Neural progenitor cell (in vitro differentiated cells): ENCODE measurements around the gene ZNF469.

Experiments
- CTCF ChIP-seq: fragments of 200-600 bp; sonication (generic); IDR thresholded peaks from 2 replicates; pipeline ENCODE4 v1.5.1; 2017; ENCODE audit warnings: antibody characterized with exemption, mild to moderate bottlenecking
- EZH2 ChIP-seq: fragments of 200-600 bp; sonication (generic); IDR thresholded peaks from 2 replicates; pipeline ENCODE4 v1.6.1; 2017; ENCODE audit warnings: antibody characterized with exemption, mild to moderate bottlenecking, moderate library complexity
- EZH2phosphoT487 ChIP-seq: fragments of 200-600 bp; sonication (generic); IDR thresholded peaks from 2 replicates; pipeline ENCODE4 v1.6.1; 2017; ENCODE audit warnings: antibody characterized with exemption

DNA sequence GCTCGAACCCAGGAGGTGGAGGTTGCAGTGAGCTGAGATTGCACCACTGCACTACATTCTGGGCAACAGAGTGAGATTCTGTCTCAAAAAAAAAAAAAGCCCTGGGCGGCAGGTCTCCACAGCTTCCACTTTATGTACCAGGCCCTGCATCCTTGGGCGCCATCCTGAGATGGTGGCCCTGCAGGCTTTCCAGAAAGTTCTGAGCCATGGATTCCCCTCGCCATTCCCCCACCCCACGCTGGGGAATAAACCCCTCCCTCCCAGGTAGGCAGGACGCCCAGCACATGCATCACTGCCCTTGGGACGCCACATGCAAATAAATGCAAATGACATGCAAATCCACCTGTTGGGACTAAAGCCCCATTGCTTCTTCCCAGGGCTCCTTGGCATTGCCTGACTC is 13.8 kb upstream of the ZNF469 start:
- TF ChIP-seq EZH2 (no peak), CTCF (no peak), EZH2phosphoT487 (no peak)
